ENCODE measurements around the gene LARP4B.

LARP4B gene

GRCh38 chr10:917416-917720 lies 14.1 kb downstream of the LARP4B start:
- H3K4me1 ChIP-seq (ENCODE audit: control insufficient read depth, insufficient read depth, low read length) = peaks cover 4% of the 10 kb centered on the region
- H3K9ac ChIP-seq (ENCODE audit: low read length) = no peak overlapping the region
- no peak overlapping the region for H3K4me3 ChIP-seq (ENCODE audit: low read length)
- H3K9me3 ChIP-seq (ENCODE audit: control insufficient read depth, low read length) = no peaks in the 10 kb centered on the region
- no peaks in the 10 kb centered on the region for H3K27me3 ChIP-seq (ENCODE audit: control insufficient read depth, insufficient read depth, low read length)
- H3K36me3 ChIP-seq (ENCODE audit: control insufficient read depth, insufficient read depth, low read length) = no peaks in the 10 kb centered on the region

GRCh38 chr10:916716-917415 lies 14.6 kb downstream of the LARP4B start:
- Histone ChIP-seq H3K27me3 (ENCODE audit: control insufficient read depth, insufficient read depth, low read length) (no peaks in the 10 kb centered on the region), H3K9me3 (ENCODE audit: control insufficient read depth, low read length) (no peaks in the 10 kb centered on the region), H3K9ac (ENCODE audit: low read length) (no peak overlapping the region), H3K36me3 (ENCODE audit: control insufficient read depth, insufficient read depth, low read length) (no peaks in the 10 kb centered on the region), H3K4me1 (ENCODE audit: control insufficient read depth, insufficient read depth, low read length) (peaks cover 4% of the 10 kb centered on the region), H3K4me3 (ENCODE audit: low read length) (no peak overlapping the region)

GRCh38 chr10:909831-910230 lies 21.7 kb downstream of the LARP4B start:
- peaks cover 4% of the 10 kb centered on the region for H3K4me1 ChIP-seq (ENCODE audit: control insufficient read depth, insufficient read depth, low read length)
- H3K9me3 ChIP-seq (ENCODE audit: control insufficient read depth, low read length) = no peaks in the 10 kb centered on the region
- H3K9ac ChIP-seq (ENCODE audit: low read length) = no peak overlapping the region
- no peaks in the 10 kb centered on the region for H3K36me3 ChIP-seq (ENCODE audit: control insufficient read depth, insufficient read depth, low read length)
- no peaks in the 10 kb centered on the region for H3K27me3 ChIP-seq (ENCODE audit: control insufficient read depth, insufficient read depth, low read length)
- no peak overlapping the region for H3K4me3 ChIP-seq (ENCODE audit: low read length)

DNA sequence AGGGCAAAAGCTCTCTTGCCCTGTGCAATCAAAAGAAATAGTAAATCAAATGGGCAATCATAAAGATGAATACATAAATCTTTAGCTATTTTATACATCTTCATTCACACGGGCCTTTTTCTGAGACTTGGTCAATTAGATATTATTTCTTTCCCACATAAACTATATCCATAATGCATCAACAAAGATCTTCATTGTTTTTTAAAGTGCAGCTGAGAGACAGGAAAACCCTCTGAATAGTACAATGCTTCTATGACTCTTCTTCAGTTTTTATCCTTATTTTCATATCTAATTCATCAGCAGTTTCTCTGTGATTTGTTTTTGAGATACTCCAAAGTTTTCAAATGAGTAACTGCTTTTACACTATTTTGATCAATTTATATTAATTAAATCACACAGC lies 25.5 kb downstream of the LARP4B start:
- Histone ChIP-seq H3K9me3 (ENCODE audit: control insufficient read depth, low read length) (no peaks in the 10 kb centered on the region), H3K9ac (ENCODE audit: low read length) (no peak overlapping the region), H3K4me1 (ENCODE audit: control insufficient read depth, insufficient read depth, low read length) (no peaks in the 10 kb centered on the region), H3K4me3 (ENCODE audit: low read length) (no peak overlapping the region), H3K36me3 (ENCODE audit: control insufficient read depth, insufficient read depth, low read length) (no peaks in the 10 kb centered on the region), H3K27me3 (ENCODE audit: control insufficient read depth, insufficient read depth, low read length) (no peaks in the 10 kb centered on the region)

DNA sequence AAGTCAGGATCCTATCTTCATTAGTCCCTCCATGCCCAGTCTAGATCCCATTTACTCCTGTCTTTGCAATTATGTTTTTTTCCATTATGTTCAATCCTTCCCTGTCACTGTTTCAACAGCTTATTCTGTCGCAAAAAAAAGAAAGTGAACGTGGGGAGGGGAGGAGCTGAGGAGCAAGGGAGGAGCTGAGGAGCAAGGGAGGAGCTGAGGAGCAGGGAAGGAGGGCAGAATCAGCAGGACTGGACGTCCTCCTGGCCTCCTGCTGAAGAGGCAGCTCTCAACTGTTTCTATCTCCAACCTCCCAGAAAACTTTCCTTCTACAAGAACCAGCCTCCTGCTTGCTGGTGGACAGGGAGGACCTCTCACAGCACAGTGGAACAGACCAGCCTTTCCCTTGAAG lies 26.0 kb downstream of the LARP4B start:
- Histone ChIP-seq H3K4me1 (ENCODE audit: control insufficient read depth, insufficient read depth, low read length) (no peaks in the 10 kb centered on the region), H3K36me3 (ENCODE audit: control insufficient read depth, insufficient read depth, low read length) (no peaks in the 10 kb centered on the region), H3K9ac (ENCODE audit: low read length) (no peak overlapping the region), H3K9me3 (ENCODE audit: control insufficient read depth, low read length) (no peaks in the 10 kb centered on the region), H3K27me3 (ENCODE audit: control insufficient read depth, insufficient read depth, low read length) (no peaks in the 10 kb centered on the region), H3K4me3 (ENCODE audit: low read length) (no peak overlapping the region)

DNA sequence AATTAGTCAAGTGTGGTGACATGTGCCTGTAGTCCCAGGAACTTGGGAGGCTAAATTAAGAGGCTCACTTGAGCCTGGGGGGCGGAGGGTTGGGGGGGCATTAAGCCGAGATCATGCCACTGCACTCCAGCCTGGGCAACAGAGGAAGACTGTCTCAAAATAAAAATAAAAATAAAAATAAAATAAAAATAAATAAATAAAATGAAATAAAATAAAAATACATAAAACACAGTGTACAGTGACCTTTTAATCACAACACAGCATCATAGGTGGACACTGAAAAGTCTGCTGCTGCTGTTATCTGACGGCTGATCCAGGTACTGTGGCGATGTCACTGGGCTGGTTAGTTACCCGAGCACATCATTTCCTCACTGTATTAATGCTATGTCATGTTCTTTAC lies 27.1 kb downstream of the LARP4B start:
- H3K9ac ChIP-seq (ENCODE audit: low read length) = no peak overlapping the region
- H3K4me3 ChIP-seq (ENCODE audit: low read length) = no peak overlapping the region
- H3K9me3 ChIP-seq (ENCODE audit: control insufficient read depth, low read length) = no peaks in the 10 kb centered on the region
- no peaks in the 10 kb centered on the region for H3K36me3 ChIP-seq (ENCODE audit: control insufficient read depth, insufficient read depth, low read length)
- no peaks in the 10 kb centered on the region for H3K4me1 ChIP-seq (ENCODE audit: control insufficient read depth, insufficient read depth, low read length)
- H3K27me3 ChIP-seq (ENCODE audit: control insufficient read depth, insufficient read depth, low read length) = no peaks in the 10 kb centered on the region

DNA sequence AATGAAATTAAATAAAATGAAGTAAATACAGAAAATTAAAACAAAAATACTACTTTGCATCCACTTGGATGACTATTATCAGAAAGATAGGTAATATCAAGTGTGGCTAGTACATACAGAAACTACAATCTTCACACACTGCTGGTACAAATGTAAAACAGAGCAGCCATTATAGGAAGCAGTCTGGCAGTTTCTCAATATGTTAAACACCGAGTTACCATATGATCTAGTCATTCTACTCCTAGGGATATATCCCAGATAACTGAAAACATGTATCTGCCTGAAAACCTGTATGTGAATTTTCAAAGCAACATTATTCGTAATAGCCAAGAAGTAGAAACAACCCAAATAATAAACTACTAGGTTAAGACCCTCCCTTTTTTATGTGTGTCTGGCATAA lies 33.4 kb downstream of the LARP4B start:
- Histone ChIP-seq H3K36me3 (ENCODE audit: control insufficient read depth, insufficient read depth, low read length) (no peaks in the 10 kb centered on the region), H3K9ac (ENCODE audit: low read length) (no peak overlapping the region), H3K27me3 (ENCODE audit: control insufficient read depth, insufficient read depth, low read length) (no peaks in the 10 kb centered on the region), H3K9me3 (ENCODE audit: control insufficient read depth, low read length) (no peaks in the 10 kb centered on the region), H3K4me1 (ENCODE audit: control insufficient read depth, insufficient read depth, low read length) (peaks cover 3% of the 10 kb centered on the region), H3K4me3 (ENCODE audit: low read length) (no peak overlapping the region)

DNA sequence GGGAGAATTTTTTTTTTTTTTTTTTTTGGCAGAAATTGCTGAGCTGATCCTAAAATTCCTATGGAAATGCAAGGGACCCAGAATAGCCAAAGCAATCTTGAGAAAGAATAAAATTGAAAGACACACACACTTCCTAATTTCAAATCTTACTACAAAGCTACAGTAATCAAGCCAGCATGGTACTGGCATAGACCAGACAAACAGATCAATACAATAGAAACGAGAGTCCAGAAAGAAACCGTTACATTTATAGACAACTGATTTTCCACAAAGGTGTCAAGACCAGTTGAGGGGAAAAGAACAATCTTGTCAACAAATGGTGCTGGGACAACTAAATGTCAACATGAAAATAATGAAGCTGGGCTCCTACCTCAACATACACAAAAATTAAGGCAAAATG lies 34.5 kb downstream of the LARP4B start:
- H3K27me3 ChIP-seq (ENCODE audit: control insufficient read depth, insufficient read depth, low read length) = no peaks in the 10 kb centered on the region
- no peak overlapping the region for H3K4me3 ChIP-seq (ENCODE audit: low read length)
- H3K9ac ChIP-seq (ENCODE audit: low read length) = no peak overlapping the region
- H3K4me1 ChIP-seq (ENCODE audit: control insufficient read depth, insufficient read depth, low read length) = peaks cover 3% of the 10 kb centered on the region
- H3K36me3 ChIP-seq (ENCODE audit: control insufficient read depth, insufficient read depth, low read length) = no peaks in the 10 kb centered on the region
- no peaks in the 10 kb centered on the region for H3K9me3 ChIP-seq (ENCODE audit: control insufficient read depth, low read length)

- Histone ChIP-seq H3K9me3 (ENCODE audit: control insufficient read depth, low read length) (no peaks in the 10 kb centered on the region), H3K9ac (ENCODE audit: low read length) (no peak overlapping the region), H3K4me1 (ENCODE audit: control insufficient read depth, insufficient read depth, low read length) (peaks cover 3% of the 10 kb centered on the region), H3K36me3 (ENCODE audit: control insufficient read depth, insufficient read depth, low read length) (no peaks in the 10 kb centered on the region), H3K27me3 (ENCODE audit: control insufficient read depth, insufficient read depth, low read length) (no peaks in the 10 kb centered on the region), H3K4me3 (ENCODE audit: low read length) (no peak overlapping the region)
Observed at GRCh38 chr10:895324-895723, 36.2 kb downstream of the LARP4B start.

DNA sequence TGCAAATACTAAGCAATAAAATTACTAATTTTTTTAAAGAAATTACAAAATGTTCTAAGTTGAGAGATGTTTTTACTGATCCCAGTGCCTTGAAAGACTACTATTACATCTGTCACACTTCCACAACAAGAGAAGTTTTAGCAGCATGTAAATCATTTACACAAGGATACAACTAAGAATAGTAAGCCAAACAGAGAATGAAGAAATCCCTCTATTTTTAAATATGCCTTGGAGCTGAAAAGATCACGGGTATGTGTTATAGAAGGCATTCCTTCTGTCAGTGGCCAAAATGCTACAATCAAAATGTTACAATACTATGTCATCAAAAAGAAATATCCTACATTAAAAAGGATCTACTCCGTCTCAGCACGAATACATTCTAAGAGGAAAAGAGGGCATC lies 52.6 kb downstream of the LARP4B start:
- Histone ChIP-seq H3K36me3 (ENCODE audit: control insufficient read depth, insufficient read depth, low read length) (peaks cover 9% of the 10 kb centered on the region), H3K27me3 (ENCODE audit: control insufficient read depth, insufficient read depth, low read length) (no peaks in the 10 kb centered on the region), H3K9me3 (ENCODE audit: control insufficient read depth, low read length) (no peaks in the 10 kb centered on the region), H3K9ac (ENCODE audit: low read length) (no peak overlapping the region), H3K4me3 (ENCODE audit: low read length) (no peak overlapping the region), H3K4me1 (ENCODE audit: control insufficient read depth, insufficient read depth, low read length) (no peaks in the 10 kb centered on the region)

DNA sequence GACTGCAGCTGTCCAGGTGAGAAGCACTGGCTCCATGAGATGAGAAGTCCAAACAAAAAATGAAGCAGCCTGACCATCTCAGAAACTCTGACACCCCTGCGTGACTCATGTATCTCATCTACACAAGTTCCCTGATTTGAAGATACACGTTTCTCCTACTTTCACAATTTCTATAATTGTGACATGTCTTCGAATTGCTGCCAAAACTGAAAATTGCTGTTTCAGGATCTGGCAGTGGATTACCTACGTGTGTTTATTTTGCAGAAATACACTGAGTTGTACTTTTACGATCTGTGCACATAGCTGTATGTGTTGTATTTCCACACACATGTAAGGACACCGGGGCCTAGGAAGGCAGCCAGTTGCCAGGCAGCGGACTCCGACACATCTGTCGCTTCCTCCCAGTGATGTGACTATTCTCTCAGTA lies 53.2 kb downstream of the LARP4B start:
- no peak overlapping the region for H3K4me3 ChIP-seq (ENCODE audit: low read length)
- H3K9ac ChIP-seq (ENCODE audit: low read length) = no peak overlapping the region
- H3K36me3 ChIP-seq (ENCODE audit: control insufficient read depth, insufficient read depth, low read length) = peaks cover 9% of the 10 kb centered on the region
- no peaks in the 10 kb centered on the region for H3K4me1 ChIP-seq (ENCODE audit: control insufficient read depth, insufficient read depth, low read length)
- no peaks in the 10 kb centered on the region for H3K27me3 ChIP-seq (ENCODE audit: control insufficient read depth, insufficient read depth, low read length)
- no peaks in the 10 kb centered on the region for H3K9me3 ChIP-seq (ENCODE audit: control insufficient read depth, low read length)

DNA sequence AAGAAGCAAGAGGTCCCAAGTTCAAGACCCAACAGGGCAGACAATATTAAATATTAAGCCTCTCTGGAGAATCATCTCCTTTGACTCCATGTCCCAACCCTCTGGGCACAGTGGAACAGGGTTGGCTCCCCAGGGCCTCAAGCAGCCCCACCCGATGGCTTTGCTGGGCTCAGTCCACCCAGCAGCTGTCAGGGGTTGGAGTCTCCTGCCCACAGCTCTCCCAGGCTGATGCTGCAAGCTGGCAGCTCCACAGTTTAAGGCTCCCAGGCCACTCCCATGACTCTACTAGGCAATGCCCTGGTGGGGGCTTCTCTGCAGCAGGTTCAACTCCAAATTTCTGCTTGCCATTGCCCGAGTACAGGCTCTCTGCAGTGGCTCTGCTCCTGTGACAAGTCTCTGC lies 55.1 kb downstream of the LARP4B start:
- peaks cover 13% of the 10 kb centered on the region for H3K36me3 ChIP-seq (ENCODE audit: control insufficient read depth, insufficient read depth, low read length)
- no peaks in the 10 kb centered on the region for H3K9me3 ChIP-seq (ENCODE audit: control insufficient read depth, low read length)
- no peaks in the 10 kb centered on the region for H3K27me3 ChIP-seq (ENCODE audit: control insufficient read depth, insufficient read depth, low read length)
- H3K4me3 ChIP-seq (ENCODE audit: low read length) = no peak overlapping the region
- no peaks in the 10 kb centered on the region for H3K4me1 ChIP-seq (ENCODE audit: control insufficient read depth, insufficient read depth, low read length)
- no peak overlapping the region for H3K9ac ChIP-seq (ENCODE audit: low read length)

DNA sequence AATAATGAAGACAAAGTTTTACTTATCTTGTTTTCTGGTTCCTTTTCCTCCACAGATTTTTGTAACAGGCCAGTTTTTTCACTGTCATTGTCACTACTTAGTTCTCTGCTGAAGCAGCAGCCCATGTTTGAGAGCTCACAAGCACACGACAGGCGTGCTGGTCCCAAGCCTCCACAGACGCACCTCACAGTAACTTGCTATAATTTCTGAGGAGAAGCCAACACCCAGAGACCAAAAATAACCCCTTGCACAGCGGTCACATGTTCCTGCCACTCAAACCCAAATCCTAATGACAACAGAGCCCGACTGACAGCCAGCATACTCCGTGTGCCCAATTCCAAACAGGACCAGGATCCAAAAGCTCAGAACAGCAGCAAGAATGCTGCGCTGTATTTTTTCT lies 58.5 kb downstream of the LARP4B start:
- Histone ChIP-seq H3K4me1 (ENCODE audit: control insufficient read depth, insufficient read depth, low read length) (no peaks in the 10 kb centered on the region), H3K9me3 (ENCODE audit: control insufficient read depth, low read length) (no peaks in the 10 kb centered on the region), H3K4me3 (ENCODE audit: low read length) (no peak overlapping the region), H3K27me3 (ENCODE audit: control insufficient read depth, insufficient read depth, low read length) (no peaks in the 10 kb centered on the region), H3K9ac (ENCODE audit: low read length) (no peak overlapping the region), H3K36me3 (ENCODE audit: control insufficient read depth, insufficient read depth, low read length) (peaks cover 11% of the 10 kb centered on the region)

All from mucosa of stomach (tissue), 1 donor.